Pancreas (tissue), 10 donors: ENCODE measurements around the gene GPR3. TPM values are rescaled to one million over a fixed set of nuclear protein-coding genes. Genes with fewer than 3 reads are reported as not detected.
"Not testable (repeated sequence)": the region's sequence is repeated elsewhere in the genome, so short reads cannot be mapped to it uniquely, and the experiment has no call there.

Experiments used
- ATAC-seq, 4 donors: fragments of 200-7000 bp; cut with Tn5 transposase; one replicate each; pipeline versions ENCODE4 v1.8.0 to v1.9.1; 2020; ENCODE audit warnings: mild to moderate bottlenecking in 4 of 4, moderate library complexity in 4 of 4
- DNase-seq, 6 donors: peaks; one replicate each; pipeline ENCODE4 v3.0.0-alpha.2; 2020
- FAIRE-seq: peaks from 2 replicates; lab custom pipeline; 2012; peaks lifted over from hg19 to GRCh38; lab: Jason Lieb, UNC
- H3K27ac ChIP-seq, 4 donors: fragments of 200-600 bp; sonication (generic); 1 replicate in 3 of 4; 2 replicates in 1 of 4; pipeline versions ENCODE4 v1.5.0 to v1.8.0; 2020
- H3K27me3 ChIP-seq, 4 donors: fragments of 200-600 bp; one replicate each; pipeline ENCODE4 v1.8.0; 2021
- H3K36me3 ChIP-seq, 3 donors: fragments of 200-600 bp; sonication (generic) in 1 of 3; one replicate each; pipeline versions ENCODE4 v1.5.0 to v1.8.0; 2020 to 2021
- H3K4me1 ChIP-seq, 3 donors: fragments of 200-600 bp; one replicate each; pipeline ENCODE4 v1.8.0; 2021
- H3K4me3 ChIP-seq, 4 donors: fragments of 200-600 bp; sonication (generic) in 2 of 4; one replicate each; pipeline versions ENCODE4 v1.5.0 to v1.8.0; 2020 to 2021
- H3K9me3 ChIP-seq, 4 donors: fragments of 200-600 bp; one replicate each; pipeline ENCODE4 v1.8.0; 2021
- CTCF ChIP-seq, 4 donors: fragments of 200-600 bp; sonication (generic) in 3 of 4; IDR thresholded peaks; one replicate each; pipeline versions ENCODE4 v1.5.0 to v1.8.0; 2021; ENCODE audit warnings: antibody characterized with exemption in 4 of 4
- WGBS, 2 donors: extraction: QIAGEN DNeasy Blood & Tissue Kit; methylation state at CpG; one replicate each; pipeline ENCODE4 v1.1.7; 2013; 5-methylcytosine and 5-hydroxymethylcytosine counted together
- intact Hi-C, 3 donors: fragments of 100-400 bp; cut with DNase I; formaldehyde crosslinking; loops; one replicate each; pipeline versions ENCODE4 v1.11.1 to v1.14.2; 2022
- polyA plus RNA-seq, 2 donors: library from polyadenylated mRNA; stranded (reverse); fragments of 200-250 nt; gene quantifications; one replicate each; pipeline ENCODE4 v1.2.3, GENCODE V29; 2013
- total RNA-seq, 6 donors: library from RNA; stranded (reverse); fragmentation: NEBNext Ultra II Directional in 4 of 6; extraction: Animal tissue kit (Norgen Biotek cat#: 25700) in 4 of 6; gene quantifications; one replicate each; pipeline versions ENCODE4 v1.2.1 to v1.2.4, GENCODE V29; 2021 to 2023
- donor health status: healthy with polysubstance abuse.
- donor health status: DM: no; HTN: no; CAD: no; lungs with moderate emphysema.
- donor health status: DM: no; HTN: no; CAD: no.
- donor health status: control.
- donor health status: control.
- donor health status: Bipolar disorder and iron deficiency.
- donor health status: DM: yes; HTN: yes; CAD: no.
- donor health status: DM: no; HTN: no; CAD: no.
- donor health status: DM: no; HTN: no; CAD: no.
- donor health status: DM: yes; HTN: yes; CAD: no.

The GPR3 gene
- total and polyA plus RNA-seq, 8 donors, result 0.09 to 0.52 (median 0.28) TPM; not detected in 3

GRCh38 chr1:27406362-27406680 is 13.9 kb downstream of the GPR3 start:
- H3K4me3 ChIP-seq, result no peak overlapping the region
- no peaks in the 10 kb centered on the region for H3K27me3 ChIP-seq
- no peak for FAIRE-seq
- TF ChIP-seq CTCF (IDR thresholded peaks at IDR 0.05), result no peak
- H3K9me3 ChIP-seq, result no peaks in the 10 kb centered on the region
- H3K27ac ChIP-seq, result peak overlapping the region in 1 of 4 donors; percentile 4
- peaks cover 0 to 37% (median 0%) of the 10 kb centered on the region in 3 donors for H3K36me3 ChIP-seq
- ATAC-seq, result no peak
- WGBS, 2 donors, result 75 to 81% methylated on average over 4 of the region's 4 CpGs
- DNase-seq, result no peak
- H3K4me1 ChIP-seq, result peaks cover 0 to 10% (median 0%) of the 10 kb centered on the region in 3 donors
- intact Hi-C loops, result no loop called here

- H3K27ac ChIP-seq, ATAC-seq, H3K4me3 ChIP-seq, H3K9me3 ChIP-seq, intact Hi-C loops, H3K4me1 ChIP-seq, H3K27me3 ChIP-seq, FAIRE-seq, DNase-seq: not testable (repeated sequence)
- WGBS, 2 donors, result 78 to 86% methylated on average over 2 of the region's 2 CpGs
- peaks cover 0 to 41% (median 0%) of the 10 kb centered on the region in 3 donors for H3K36me3 ChIP-seq
Measured at GRCh38 chr1:27406791-27407190, 14.4 kb downstream of the GPR3 start.

DNA sequence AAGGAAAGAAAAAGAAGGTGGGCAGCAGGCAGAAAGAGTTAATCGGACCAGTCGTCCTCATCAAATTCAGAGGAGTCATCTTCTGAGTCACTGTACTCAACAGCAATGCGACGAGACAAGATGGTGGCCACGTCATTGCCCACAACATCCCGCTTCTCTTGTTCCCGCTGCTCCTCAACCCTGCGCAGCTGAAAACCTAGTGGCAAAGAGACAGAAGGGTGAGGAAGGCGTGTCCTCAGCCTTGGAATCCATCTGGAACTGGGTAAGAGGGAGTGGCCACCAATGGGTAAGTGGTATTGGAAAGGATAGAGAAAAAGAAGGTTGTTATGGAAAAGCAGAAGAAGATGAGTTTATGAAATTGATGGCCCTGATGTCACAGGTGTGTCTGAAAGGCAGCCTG is 15.7 kb downstream of the GPR3 start:
- Histone ChIP-seq H3K36me3 (peaks cover 0 to 55% (median 0%) of the 10 kb centered on the region in 3 donors), H3K4me1 (no peaks in the 10 kb centered on the region)
- FAIRE-seq, result no peak

GRCh38 chr1:27409669-27410068 is 17.2 kb downstream of the GPR3 start:
- Histone ChIP-seq H3K27ac (no peak overlapping the region), H3K4me3 (no peak overlapping the region), H3K27me3 (no peaks in the 10 kb centered on the region), H3K9me3 (no peaks in the 10 kb centered on the region), H3K36me3 (peaks cover 0 to 69% (median 9%) of the 10 kb centered on the region in 3 donors), H3K4me1 (no peaks in the 10 kb centered on the region)
- DNase-seq, result no peak
- FAIRE-seq, result no peak
- ATAC-seq, result no peak
- intact Hi-C loops, result loop anchor here in 1 of 3 donors (5.0 kb wide), 1 partner anchor 198 kb away; no protein-coding TSS in a partner anchor
- TF ChIP-seq CTCF (IDR thresholded peaks at IDR 0.05), result no peak
- WGBS, 2 donors, result 91 to 93% methylated on average over 11 of the region's 11 CpGs

More for the DNA sequence above, 15.7 kb downstream of the GPR3 start:
- intact Hi-C loops, result no loop called here
- Histone ChIP-seq H3K27ac (no peak overlapping the region), H3K9me3 (no peaks in the 10 kb centered on the region), H3K27me3 (no peaks in the 10 kb centered on the region), H3K4me3 (no peak overlapping the region)
- TF ChIP-seq CTCF (IDR thresholded peaks at IDR 0.05), result no peak
- DNase-seq (no peak), ATAC-seq (no peak)
- WGBS, 2 donors, result 93% methylated on average over 9 of the region's 9 CpGs

GRCh38 chr1:27410709-27411108 is 18.3 kb downstream of the GPR3 start:
- DNase-seq, result no peak
- H3K9me3 ChIP-seq, result no peaks in the 10 kb centered on the region
- intact Hi-C loops, result loop anchor here in 1 of 3 donors (5.0 kb wide), 1 partner anchor 197 kb away; no protein-coding TSS in a partner anchor
- TF ChIP-seq CTCF (IDR thresholded peaks at IDR 0.05), result no peak
- ATAC-seq, result no peak
- H3K4me3 ChIP-seq, result no peak overlapping the region
- no peak overlapping the region for H3K27ac ChIP-seq
- H3K27me3 ChIP-seq, result no peaks in the 10 kb centered on the region
- peaks cover 0 to 5% (median 0%) of the 10 kb centered on the region in 3 donors for H3K4me1 ChIP-seq
- WGBS, 2 donors, result 83 to 87% methylated on average over 2 of the region's 2 CpGs
- peaks cover 0 to 77% (median 14%) of the 10 kb centered on the region in 3 donors for H3K36me3 ChIP-seq
- FAIRE-seq, result no peak
